CD4-positive, alpha-beta T cell treated with Interleukin-21 for 1 hour (primary cell): ENCODE data around the gene EVA1A.
"Not testable (repeated sequence)": the region's sequence is repeated elsewhere in the genome, so short reads cannot be mapped to it uniquely, and the experiment has no call there.

Experiments
- DNase-seq: peaks from one replicate; pipeline ENCODE4 v3.0.0-alpha.2; 2020

The EVA1A gene

DNA sequence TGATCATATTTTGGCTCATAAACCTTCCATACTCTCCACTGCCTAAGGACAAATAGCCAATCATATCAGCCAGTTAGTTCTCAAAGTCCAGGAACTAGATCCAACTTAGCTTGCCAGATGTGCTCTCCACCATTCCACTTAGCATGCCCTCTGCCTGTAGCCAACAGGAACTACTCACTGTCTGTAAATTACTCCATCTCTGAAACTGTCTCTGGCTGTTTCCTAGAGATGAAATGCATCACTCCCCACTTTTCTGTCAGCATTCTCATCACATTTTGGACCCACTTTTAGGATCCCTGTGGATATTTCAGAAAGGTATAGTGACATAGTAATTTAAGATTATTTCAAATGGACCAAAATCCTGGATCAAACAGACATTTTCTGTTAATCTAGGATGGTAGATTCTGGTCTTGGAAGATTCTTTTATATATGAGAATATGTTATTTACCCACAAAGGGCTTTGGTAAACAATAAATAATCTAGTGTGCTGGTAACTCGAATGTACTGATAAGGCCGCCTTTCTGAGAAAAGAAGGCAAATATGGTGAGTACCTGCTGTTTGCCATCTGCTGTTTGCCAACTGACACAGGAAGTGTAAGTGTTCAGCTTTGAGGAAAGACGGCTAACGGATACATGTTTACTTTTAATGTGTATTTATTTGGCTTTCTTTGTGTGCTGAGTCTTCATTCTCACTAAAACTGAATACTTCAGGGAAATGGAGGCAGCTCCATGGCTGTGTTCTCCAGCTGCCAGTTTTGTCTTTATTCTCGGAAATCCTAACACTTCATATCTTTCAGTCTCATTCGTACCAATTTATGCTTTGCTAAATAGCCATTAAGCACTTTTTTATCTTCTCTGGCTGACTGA is 79.5 kb downstream of the EVA1A start:
- DNase-seq: no peak

DNA sequence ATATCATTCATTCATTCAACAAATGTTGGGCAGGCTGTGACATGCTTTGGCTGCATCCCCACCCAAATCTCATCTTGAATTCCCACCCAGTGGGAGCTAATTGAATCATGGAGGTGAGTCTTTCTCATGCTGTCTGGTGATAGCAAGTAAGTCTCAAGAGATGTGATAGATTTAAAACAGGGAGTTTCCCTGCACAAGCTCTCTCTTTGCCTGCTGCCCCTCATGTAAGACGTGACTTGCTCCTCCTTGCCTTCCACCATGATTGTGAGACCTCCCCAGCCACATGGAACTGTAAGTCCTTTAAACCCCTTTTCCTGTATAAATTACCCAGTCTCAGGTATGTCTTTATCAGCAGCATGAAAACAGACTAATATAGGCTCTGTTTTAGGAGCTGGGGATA is 83.0 kb downstream of the EVA1A start:
- DNase-seq: not testable (repeated sequence)

DNA sequence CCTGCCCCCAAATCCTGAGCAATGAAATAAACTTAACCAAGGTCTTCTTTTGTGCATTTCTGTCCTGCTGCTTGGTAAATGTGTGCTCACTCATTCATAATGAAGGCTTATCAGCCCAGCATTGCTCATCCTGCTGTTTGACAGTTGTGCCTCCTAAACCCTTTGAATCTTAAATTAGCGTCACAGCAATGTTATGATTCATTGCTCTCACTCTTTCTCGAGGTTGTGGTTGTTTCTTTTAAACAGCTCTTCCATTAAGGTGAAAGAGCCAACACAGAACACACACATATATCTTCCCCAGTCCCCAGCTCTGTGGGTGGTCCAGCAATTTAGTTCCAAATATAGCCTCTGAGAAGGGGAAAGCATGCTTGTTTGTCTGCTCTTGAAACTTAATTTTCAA is 84.0 kb downstream of the EVA1A start:
- no peak for DNase-seq

DNA sequence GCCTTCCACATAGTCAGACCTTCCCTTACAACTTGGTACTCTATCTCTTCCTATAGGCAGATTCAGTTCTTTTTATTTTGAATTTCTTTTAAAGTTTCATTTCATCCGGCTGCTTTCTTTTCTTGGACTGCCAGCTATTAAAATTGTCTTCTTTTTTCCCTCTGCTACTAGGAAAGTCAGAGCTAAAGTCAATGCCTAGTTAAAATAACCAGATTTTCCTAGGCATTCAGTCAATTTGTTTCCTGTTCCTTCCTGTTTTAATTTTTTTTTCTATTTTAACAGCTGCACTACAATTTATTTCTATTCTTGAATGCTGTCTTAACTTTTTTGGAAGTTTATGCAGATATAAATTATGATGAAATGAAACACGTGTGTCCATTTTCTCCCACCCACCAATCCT is 84.8 kb downstream of the EVA1A start:
- no peak for DNase-seq

DNA sequence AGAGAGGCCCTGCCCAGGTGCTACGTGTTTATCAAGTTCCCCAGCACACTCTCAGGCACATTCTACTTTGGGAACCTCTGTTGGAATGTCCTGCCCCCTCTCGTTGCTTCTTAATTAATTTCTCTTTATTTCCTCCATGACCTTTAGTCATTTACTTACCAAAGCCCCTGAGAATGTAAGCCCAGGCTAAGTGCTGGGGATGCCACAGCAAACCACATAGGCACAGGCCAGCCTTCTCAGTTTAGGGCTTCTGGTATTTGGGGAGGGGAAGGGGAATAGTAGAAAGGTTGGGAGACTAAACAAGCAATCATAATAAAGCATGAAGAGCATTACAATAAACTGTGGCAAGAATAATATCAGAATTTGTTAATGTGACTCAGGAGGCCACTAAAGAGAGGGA is 85.7 kb downstream of the EVA1A start:
- no peak for DNase-seq

DNA sequence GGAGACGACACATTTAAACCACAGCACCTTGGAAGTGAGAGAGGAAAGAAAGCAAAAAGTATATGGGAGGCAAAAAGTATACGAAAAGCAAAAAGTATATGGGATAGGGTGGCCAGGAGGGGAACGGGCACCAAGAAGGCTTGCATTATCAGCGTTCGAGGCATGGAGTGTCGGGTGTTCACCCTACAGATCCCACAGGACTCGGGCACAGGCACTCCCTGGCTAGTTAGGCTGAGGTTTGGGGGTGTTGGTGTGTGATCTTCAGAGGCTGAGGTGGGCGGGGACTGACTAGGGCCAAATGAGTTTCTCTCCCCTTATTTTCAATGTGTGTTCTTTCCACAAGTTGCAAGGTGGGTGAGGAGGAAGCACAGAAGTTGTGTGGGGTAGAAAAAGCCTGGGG is 86.6 kb downstream of the EVA1A start:
- DNase-seq: no peak

DNA sequence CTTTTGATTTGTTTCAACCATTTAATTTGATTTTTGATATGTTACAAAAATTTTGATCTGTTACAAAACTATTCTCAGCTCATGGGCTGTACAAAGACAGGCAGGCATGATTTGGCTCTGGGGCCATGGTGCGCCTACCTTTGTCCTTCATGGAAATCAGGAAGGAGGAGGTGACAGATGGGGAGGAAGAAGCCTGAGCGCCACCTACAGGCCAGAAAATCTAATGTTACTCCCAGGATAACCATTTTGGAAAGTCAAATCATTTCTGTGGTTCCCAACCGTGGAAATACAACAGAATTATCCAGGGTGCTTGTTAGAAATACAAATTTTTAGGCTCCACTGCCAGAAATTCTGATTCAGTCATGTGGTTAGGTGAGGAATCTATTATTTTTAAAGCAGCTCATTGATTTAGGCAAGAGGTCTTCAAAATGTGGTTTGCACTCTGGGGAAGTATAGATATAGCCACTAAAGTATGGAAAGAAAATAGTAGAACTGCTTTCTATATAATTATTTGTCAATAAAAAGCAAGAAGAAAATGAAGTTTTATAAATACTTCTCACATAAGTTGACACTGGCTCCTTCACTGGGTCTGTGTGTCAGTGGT is 93.9 kb downstream of the EVA1A start:
- no peak for DNase-seq

DNA sequence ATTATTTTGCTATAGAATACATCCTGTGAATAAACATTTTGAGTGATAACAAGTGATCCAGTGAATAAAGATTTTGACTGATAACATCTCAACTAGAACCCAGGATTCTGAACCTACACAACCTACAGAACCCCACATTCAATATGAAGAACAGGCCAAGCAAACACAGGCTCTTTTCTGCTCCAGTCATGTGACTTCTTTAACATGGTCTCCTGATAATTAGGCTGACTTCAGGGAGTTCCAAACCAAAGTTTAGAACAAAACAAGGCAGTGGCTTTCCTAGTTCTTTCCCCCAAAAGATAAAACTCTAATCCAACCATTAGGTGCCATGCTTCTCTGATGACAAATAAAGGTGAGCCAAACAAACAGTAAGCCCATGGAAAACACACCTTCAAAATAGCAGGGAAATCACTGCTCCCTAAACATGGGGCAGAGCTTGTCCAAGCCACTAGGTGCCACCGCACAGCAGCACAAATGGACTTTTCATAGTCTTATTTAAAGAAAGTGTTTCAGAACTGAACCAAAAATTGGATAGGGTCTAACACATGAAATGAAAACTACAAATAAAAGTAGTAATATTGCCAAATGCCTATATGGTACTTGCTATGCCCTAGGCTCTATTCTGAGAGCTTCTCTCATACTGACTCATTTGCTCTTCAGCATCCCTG is 95.3 kb downstream of the EVA1A start:
- no peak for DNase-seq

DNA sequence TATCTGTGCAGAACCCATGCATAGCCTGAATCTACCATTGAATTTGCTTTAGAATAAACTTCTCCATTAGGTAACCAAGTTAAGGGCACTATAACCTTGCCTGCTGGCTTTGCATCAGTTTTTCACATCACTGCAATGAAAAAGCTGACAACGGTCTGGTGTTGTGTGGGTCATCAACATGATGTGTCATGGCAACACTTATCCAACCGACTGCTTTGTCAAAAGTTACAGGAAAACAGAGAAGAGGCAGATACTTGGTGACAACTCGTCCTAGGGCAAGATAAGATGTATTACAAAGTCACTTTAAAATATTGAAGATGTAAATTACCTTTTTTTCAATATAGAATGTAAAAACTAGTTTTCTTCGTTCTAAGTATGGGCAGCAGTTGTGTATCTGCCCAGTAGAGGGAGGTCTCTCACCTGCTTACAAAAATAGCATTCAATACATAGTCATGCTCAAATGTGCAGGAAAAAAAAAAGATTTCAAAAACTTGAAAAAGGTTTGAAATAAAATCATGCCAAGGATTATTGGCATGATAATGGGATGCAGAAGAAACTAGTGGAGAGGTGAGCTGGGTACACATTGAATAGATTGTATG is 96.3 kb downstream of the EVA1A start:
- DNase-seq: no peak

DNA sequence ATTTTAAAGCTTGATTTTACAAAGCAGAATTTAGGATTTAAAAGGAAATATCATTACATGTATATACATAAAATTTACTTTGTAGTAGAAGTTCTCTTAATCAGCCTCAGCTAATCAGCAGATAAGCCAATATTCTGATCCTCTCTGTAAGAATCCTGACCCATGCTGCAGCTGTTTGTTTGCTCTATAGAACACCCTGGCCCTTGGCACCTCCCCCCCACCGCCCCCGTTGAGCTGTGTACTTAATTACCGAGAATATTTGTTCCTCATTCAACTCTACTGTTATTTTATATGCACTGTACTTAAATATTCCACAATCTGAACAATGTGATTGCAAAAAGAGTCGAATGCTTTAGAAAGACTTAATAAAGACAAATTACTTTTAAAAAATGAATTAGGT is 98.0 kb downstream of the EVA1A start:
- DNase-seq: no peak

DNA sequence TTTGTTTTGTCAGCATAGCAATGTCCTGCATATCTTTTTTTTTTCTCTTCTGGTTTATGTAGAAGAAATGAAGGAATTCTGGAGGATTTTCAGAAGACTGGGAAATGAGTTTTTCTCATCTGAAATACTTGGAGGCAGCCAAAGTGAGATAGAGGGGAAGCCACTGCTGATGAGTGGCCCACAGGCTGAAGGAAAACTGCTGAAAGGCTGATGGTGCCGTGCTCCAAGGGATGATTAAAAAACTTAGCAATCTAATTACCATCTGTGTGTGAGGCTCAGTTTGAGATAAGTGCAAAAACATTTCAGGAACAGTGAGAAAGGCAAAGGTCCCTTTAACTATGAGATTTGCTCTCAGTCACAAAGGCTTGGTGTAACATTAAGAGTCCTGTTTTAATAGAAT is 98.5 kb downstream of the EVA1A start:
- DNase-seq: no peak

DNA sequence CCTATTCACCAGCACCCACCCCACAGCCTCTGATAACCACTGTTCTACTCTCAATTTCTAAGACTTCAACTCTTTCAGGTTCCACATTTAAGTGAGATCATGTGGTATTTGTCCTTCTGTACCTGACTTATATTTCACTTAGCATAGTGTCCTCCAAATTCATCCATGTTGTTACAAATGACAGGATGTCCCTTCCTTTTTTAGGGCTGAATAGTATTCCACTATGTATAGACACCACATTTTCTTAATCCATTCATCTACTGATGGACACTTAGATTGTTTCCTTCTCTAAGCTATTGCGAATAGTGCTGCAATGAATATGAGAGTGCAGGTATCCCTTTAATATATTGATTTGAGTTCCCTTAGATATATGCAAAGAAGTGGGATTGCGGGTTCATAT is 100.1 kb downstream of the EVA1A start:
- no peak for DNase-seq

DNA sequence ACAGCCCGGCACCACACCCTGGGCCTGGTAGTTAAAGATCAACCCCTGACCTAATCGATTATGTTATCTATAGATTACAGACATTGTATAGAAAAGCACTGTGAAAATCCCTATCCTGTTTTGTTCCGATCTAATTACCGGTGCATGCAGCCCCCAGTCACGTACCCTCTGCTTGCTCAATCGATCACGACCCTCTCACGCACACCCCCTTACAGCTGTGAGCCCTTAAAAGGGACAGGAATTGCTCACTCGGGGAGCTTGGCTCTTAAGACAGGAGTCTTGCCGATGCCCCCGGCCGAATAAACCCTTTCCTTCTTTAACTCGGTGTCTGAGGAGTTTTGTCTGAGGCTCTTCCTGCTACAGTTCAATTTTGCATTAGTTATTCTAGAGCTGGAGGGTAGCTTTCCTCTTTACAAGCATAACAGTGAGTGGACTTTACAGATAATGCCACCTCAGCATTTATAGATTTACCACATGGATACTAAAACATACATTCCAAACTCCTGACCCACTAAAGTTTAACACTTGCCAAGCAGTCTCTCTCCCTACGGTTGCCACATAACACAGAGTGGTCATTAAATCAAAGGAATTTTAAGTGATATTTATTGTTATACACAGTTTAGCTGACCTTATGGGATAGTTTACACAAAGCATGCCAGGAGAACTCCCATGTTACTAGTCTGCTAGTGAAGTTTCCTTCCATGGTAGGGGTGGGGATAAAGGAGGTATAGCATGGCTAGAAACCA is 101.0 kb downstream of the EVA1A start:
- DNase-seq: no peak

DNA sequence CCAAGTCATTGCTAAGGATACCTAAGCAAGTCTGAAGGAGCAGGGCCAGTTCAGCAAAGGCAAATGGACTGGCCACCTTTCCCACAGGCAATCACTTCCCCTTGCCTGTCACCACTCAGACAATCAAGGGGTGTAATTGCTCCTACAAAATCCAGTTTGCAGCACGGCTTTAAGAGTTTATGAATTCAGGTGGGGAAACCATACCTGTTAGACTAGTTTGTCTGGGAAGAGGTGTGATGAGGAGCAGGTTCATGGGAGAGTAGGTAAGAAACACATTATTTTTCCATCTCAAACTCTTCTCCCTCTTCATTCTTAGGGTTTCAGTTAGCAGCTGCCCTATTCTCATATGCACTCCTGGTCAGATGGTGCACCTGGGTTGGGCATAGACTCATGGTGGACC is 102.5 kb downstream of the EVA1A start:
- no peak for DNase-seq

DNA sequence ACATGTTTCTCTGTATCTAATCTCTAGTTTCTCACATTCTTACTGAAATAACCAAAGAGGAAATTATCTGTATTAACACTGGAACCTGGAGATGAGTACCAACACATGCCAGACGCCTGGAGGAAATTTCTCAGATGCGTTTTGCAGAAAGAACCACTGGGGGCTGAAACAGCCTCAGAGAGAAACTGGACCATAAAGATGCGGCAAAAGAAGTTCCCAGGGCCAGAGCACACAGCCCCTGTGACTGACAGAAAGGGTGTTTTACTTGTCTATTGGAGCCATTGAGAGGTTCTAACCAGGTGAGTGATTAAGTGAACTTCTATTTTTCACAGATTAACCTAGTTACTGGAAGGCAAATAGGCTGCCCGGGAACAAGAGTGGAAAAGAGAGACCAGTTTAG is 103.9 kb downstream of the EVA1A start:
- DNase-seq: no peak

DNA sequence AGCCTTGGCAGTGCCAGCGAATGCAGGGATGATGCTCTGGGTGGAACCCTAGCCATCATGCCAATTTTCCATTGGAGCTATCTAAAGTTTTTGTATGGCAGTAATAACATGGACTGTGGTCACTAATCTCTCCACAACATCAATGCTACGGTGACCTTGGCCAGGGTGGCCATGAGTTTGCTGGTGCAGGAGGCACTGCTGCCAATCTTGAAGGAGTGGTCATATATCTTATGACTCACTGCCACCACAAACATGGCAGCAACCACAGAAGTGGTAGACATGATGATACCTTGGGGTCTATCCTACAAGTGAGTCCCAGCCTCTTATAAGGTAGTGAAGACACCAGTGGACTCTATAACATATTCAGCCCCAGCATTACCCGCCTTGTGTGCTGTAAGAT is 104.6 kb downstream of the EVA1A start:
- DNase-seq: no peak

DNA sequence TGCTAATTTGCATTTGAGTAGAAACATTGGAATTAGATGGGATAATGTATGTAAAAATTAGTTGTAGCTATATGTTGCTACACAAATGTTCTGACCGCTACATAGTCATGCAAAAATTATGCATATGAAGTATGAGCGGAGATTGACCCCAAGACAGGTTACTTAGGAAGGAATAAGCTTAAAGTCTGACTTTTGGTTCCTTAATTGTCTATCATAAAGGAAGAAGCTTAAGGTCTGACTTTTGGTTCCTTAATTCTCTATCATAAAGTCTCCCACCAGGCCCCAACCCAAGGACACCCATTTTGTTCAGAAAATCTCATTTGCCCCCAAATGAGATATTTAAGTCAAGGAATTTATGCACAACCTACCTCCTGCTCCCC is 106.5 kb downstream of the EVA1A start:
- no peak for DNase-seq

DNA sequence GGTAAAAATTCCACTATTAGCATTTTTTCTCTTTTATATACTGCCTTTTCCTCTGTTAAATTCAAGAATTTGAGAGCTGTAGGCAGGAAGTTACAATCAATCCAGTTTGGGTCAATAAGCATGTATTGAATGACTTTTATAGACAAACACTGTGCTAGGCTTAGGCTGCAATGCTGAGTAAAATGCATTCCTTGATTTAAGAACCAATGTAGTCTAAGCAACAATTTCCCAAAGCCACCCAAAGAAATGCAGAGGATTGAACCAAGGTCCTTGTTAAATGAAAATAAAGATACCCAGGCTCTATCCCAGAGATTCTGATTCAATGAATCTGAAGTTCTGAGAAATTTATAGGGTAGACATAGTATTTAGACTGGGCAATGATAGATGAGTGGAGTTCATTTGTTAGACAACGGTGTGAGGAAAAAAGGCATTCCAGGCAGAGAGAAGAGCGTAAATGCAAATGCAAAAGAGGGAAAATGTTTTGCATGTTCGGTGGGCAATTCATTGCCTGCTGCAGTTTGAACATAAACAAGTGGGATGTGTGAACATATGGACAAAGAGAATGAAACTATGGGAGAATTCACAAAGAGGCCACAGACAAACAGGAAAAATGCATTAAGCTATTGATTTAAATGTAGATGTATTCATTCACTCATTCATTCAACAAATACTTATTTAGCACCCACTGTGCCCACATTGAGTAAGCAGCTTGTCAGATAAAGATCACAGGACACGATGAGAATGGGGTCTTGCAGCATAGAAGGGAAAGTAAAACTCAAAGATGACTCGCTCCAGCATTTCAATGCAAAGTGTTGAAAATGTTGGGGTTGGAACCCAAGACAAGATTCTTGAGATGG is 107.1 kb downstream of the EVA1A start:
- no peak for DNase-seq

DNA sequence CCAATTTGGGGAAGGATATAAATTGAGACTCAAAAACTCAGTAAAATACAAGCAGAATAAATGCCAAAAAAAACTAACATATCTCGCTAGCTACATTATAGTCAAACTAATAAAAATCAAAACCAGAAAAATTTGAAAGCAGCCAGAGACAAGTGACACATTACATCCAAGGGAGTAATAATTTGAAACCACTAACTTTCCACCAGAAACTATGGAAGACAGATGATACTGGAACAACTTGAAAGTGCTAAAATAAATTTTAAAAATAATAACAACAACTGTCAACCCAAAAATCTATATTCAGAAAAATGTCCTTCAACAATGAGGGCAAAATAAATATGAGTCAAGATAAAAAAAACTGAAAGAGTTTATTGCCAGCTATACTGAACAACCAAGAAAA is 110.7 kb downstream of the EVA1A start:
- DNase-seq: no peak

DNA sequence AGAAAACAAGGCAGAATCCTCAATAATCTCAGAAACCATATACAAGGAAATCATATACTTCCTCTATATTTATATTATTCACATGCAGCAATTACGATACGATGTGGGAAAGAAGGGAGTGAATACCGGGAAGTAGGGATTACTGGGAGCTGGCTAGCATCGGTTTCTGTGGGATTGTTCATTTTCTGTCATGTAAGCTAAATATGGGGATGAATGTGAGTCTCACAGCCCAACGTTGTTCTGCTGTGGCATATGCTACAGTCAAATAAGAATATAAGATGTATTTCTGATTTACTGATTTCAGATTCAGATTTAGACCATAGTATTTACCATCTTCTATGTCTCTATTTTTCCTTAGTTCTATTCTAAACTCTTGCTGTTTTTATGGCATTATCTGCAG is 113.6 kb downstream of the EVA1A start:
- DNase-seq: no peak
